H1 (cell line): ENCODE results near the gene LTBP1. TPM values are rescaled to one million over a fixed set of nuclear protein-coding genes. Genes with fewer than 3 reads are reported as not detected.

Experiments
- CTCF ChIA-PET: fragments of 300-600 bp; sonication (Branson Sonifier 250); formaldehyde crosslinking; loops from one replicate; lab custom pipeline; 2021; ENCODE audit not compliant: partially characterized antibody; lab: Charles Lee
- POLR2A ChIA-PET: fragments of 300-600 bp; sonication (Branson Sonifier 250); formaldehyde crosslinking; loops from one replicate; lab custom pipeline; 2021; ENCODE audit warnings: inconsistent platforms; ENCODE audit not compliant: partially characterized antibody; lab: Charles Lee
- DNase-seq, 2 experiments: peaks; one replicate each; pipeline versions ENCODE4 v3.0.0 to v3.0.0-alpha.2; 2010 to 2022; ENCODE audit warnings: low spot score in 2 of 2, low read depth in 1 of 2, mixed read lengths in 1 of 2
- FAIRE-seq: peaks from 2 replicates; lab custom pipeline; 2011; peaks lifted over from hg19 to GRCh38; lab: Jason Lieb, UNC
- H2AFZ ChIP-seq: 2 replicates; pipeline ENCODE4 v1.8.1; 2012; ENCODE audit warnings: low read length, inconsistent platforms
- H2AK5ac ChIP-seq: 2 replicates; pipeline ENCODE4 v1.6.1; 2013; ENCODE audit warnings: low read depth, low read length
- H2BK120ac ChIP-seq: replicated peaks from 2 replicates; pipeline ENCODE3; 2013; ENCODE audit warnings: low read depth, low read length, inconsistent platforms
- H2BK12ac ChIP-seq: 2 replicates; pipeline ENCODE4 v1.6.1; 2013; ENCODE audit warnings: low read depth, low read length
- H2BK15ac ChIP-seq: 2 replicates; pipeline ENCODE4 v1.6.1; 2013; ENCODE audit warnings: low read length
- H2BK20ac ChIP-seq: 2 replicates; pipeline ENCODE4 v1.6.1; 2013; ENCODE audit warnings: low read length
- H2BK5ac ChIP-seq: 2 replicates; pipeline ENCODE4 v1.6.1; 2013; ENCODE audit warnings: low read depth, low read length
- H3K14ac ChIP-seq: 2 replicates; pipeline ENCODE4 v1.6.1; 2013; ENCODE audit warnings: inconsistent platforms; ENCODE audit not compliant: insufficient read length
- H3K18ac ChIP-seq: 2 replicates; pipeline ENCODE4 v1.6.1; 2013; ENCODE audit warnings: low read length; ENCODE audit errors: extremely low read depth
- H3K23ac ChIP-seq: 2 replicates; pipeline ENCODE4 v1.6.1; 2013; ENCODE audit warnings: inconsistent platforms; ENCODE audit not compliant: insufficient read length
- H3K23me2 ChIP-seq: 2 replicates; pipeline ENCODE4 v1.6.1; 2013; ENCODE audit warnings: low read depth, low read length
- H3K27ac ChIP-seq: 2 replicates; pipeline ENCODE4 v1.6.1; 2011; ENCODE audit warnings: low read depth, low read length, inconsistent platforms
- H3K27me3 ChIP-seq, 4 experiments: replicated peaks in 1 of 4; 1 replicate in 1 of 4; 2 replicates in 3 of 4; pipeline versions ENCODE4 v1.6.1 to v1.8.1; 2011 to 2013; ENCODE audit warnings: low read length in 3 of 4, mild to moderate bottlenecking in 3 of 4, inconsistent platforms in 2 of 4, mixed read lengths in 2 of 4, moderate library complexity in 1 of 4; ENCODE audit not compliant: control insufficient read depth in 3 of 4, insufficient read depth in 3 of 4; ENCODE audit errors: extremely low read depth in 1 of 4
- H3K36me3 ChIP-seq, 4 experiments: 2 replicates each; pipeline versions ENCODE4 v1.6.1 to v1.8.1; 2011 to 2013; ENCODE audit warnings: mild to moderate bottlenecking in 4 of 4, low read length in 3 of 4, moderate library complexity in 2 of 4, control low read depth in 1 of 4, inconsistent platforms in 1 of 4; ENCODE audit not compliant: insufficient read depth in 4 of 4, control insufficient read depth in 2 of 4
- H3K4ac ChIP-seq: replicated peaks from 2 replicates; pipeline ENCODE3; 2013; ENCODE audit warnings: low read length, low read depth, mixed read lengths, inconsistent platforms; ENCODE audit not compliant: insufficient read length
- H3K4me1 ChIP-seq, 4 experiments: replicated peaks in 1 of 4; 1 replicate in 1 of 4; 2 replicates in 3 of 4; pipeline versions ENCODE4 v1.6.1 to v1.8.1; 2011 to 2013; ENCODE audit warnings: low read length in 3 of 4, inconsistent platforms in 2 of 4, mixed read lengths in 1 of 4; ENCODE audit not compliant: insufficient read depth in 4 of 4, control insufficient read depth in 3 of 4
- H3K4me2 ChIP-seq, 2 experiments: 2 replicates each; pipeline versions ENCODE4 v1.6.1 to v1.8.1; 2011 to 2013; ENCODE audit warnings: low read depth in 2 of 2, low read length in 2 of 2, control low read depth in 1 of 2, inconsistent platforms in 1 of 2, mild to moderate bottlenecking in 1 of 2; ENCODE audit not compliant: insufficient read depth in 1 of 2
- H3K4me3 ChIP-seq, 4 experiments: fragments of 200-600, 300-600 bp in 1 of 4; sonication (generic), shearing (Covaris generic), sonication (Bioruptor Twin) in 1 of 4; 2 replicates each; pipeline versions ENCODE4 v1.5.1 to v1.8.1; 2011 to 2016; ENCODE audit warnings: low read length in 4 of 4, low read depth in 3 of 4, control low read depth in 2 of 4, inconsistent platforms in 2 of 4, mild to moderate bottlenecking in 2 of 4, mixed read lengths in 1 of 4, moderate library complexity in 1 of 4; ENCODE audit not compliant: insufficient read depth in 2 of 4; ENCODE audit errors: extremely low read depth in 1 of 4
- H3K56ac ChIP-seq: replicated peaks from 2 replicates; pipeline ENCODE3; 2013; ENCODE audit warnings: low read depth, mild to moderate bottlenecking, mixed read lengths, low read length, inconsistent platforms; ENCODE audit not compliant: insufficient read length
- H3K79me1 ChIP-seq: 2 replicates; pipeline ENCODE4 v1.6.1; 2013; ENCODE audit warnings: low read depth, low read length, control low read depth
- H3K79me2 ChIP-seq, 2 experiments: 2 replicates each; pipeline versions ENCODE4 v1.6.1 to v1.8.1; 2012 to 2013; ENCODE audit warnings: low read length in 2 of 2, mild to moderate bottlenecking in 2 of 2, inconsistent platforms in 1 of 2; ENCODE audit not compliant: insufficient read depth in 2 of 2, control insufficient read depth in 1 of 2
- H3K9ac ChIP-seq, 4 experiments: replicated peaks in 1 of 4; 1 replicate in 1 of 4; 2 replicates in 3 of 4; pipeline versions ENCODE4 v1.6.1 to v1.8.1; 2011 to 2013; ENCODE audit warnings: low read depth in 3 of 4, low read length in 3 of 4, control low read depth in 2 of 4, mild to moderate bottlenecking in 2 of 4, moderate library complexity in 2 of 4, inconsistent platforms in 1 of 4; ENCODE audit errors: extremely low read depth in 1 of 4
- H3K9me3 ChIP-seq, 2 experiments: 2 replicates each; pipeline versions ENCODE4 v1.6.1 to v1.8.1; 2012 to 2013; ENCODE audit warnings: mild to moderate bottlenecking in 2 of 2, moderate library complexity in 2 of 2, control low read depth in 1 of 2, inconsistent platforms in 1 of 2, low read depth in 1 of 2, low read length in 1 of 2, mixed read lengths in 1 of 2; ENCODE audit not compliant: insufficient read depth in 2 of 2
- H4K20me1 ChIP-seq, 2 experiments: replicated peaks in 1 of 2; 2 replicates each; pipeline versions ENCODE3 to v1.8.1; 2011 to 2013; ENCODE audit warnings: inconsistent platforms in 2 of 2, low read length in 2 of 2, mild to moderate bottlenecking in 1 of 2; ENCODE audit not compliant: insufficient read depth in 2 of 2, control insufficient read depth in 1 of 2
- H4K5ac ChIP-seq: 2 replicates; pipeline ENCODE4 v1.6.1; 2013; ENCODE audit warnings: low read length, low read depth, mixed read lengths, inconsistent platforms; ENCODE audit not compliant: insufficient read length
- H4K8ac ChIP-seq: 2 replicates; pipeline ENCODE4 v1.8.0; 2013; ENCODE audit warnings: mild to moderate bottlenecking, moderate library complexity, low read length, inconsistent platforms; ENCODE audit not compliant: insufficient read depth; ENCODE audit errors: extremely low read depth
- H4K91ac ChIP-seq: replicated peaks from 2 replicates; pipeline ENCODE3; 2013; ENCODE audit warnings: low read length, mixed read lengths, inconsistent platforms; ENCODE audit not compliant: insufficient read length
- BRCA1 ChIP-seq: IDR thresholded peaks from 2 replicates; pipeline ENCODE4 v1.6.1; 2012; ENCODE audit warnings: low read depth, low read length, improper control_type of control experiment
- TCF12 ChIP-seq: IDR thresholded peaks from 2 replicates; pipeline ENCODE4 v1.6.1; 2011; ENCODE audit warnings: low read depth, mild to moderate bottlenecking, low read length
- WGBS, 2 experiments: shearing (Covaris generic) in 1 of 2; methylation state at CpG; one replicate each; pipeline versions ENCODE4 v1.1.6 to v1.1.7; 2013 to 2015; ENCODE audit warnings: low lambda C conversion rate in 2 of 2, mixed read lengths in 2 of 2, inconsistent platforms in 1 of 2, low coverage in 1 of 2, missing lambda C conversion rate in 1 of 2; ENCODE audit not compliant: insufficient replicate concordance in 2 of 2, insufficient coverage in 1 of 2, insufficient read length in 1 of 2; ENCODE audit errors: extremely low coverage in 1 of 2, missing lambda C conversion rate in 1 of 2; 5-methylcytosine and 5-hydroxymethylcytosine counted together
- polyA plus RNA-seq, 7 experiments: library from polyadenylated mRNA; depleted of rRNA in 3 of 7; stranded (reverse) in 5 of 7; unstranded in 2 of 7; fragments of >200 nt in 5 of 7; fragments of 200-250 nt in 2 of 7; gene quantifications; 1 replicate in 5 of 7; 2 replicates in 1 of 7; 4 replicates in 1 of 7; pipeline versions ENCODE4 v1.2.1 to v1.2.3, GENCODE V29; 2011 to 2013; ENCODE audit warnings: missing spikeins in 2 of 7, mixed read lengths in 2 of 7
- total RNA-seq: library from RNA; stranded (reverse); fragmentation: NEBNext Ultra II Directional; extraction: Animal tissue kit (Norgen Biotek cat#: 25700); gene quantifications from 2 replicates; pipeline ENCODE4 v1.2.1, GENCODE V29; 2021

Gene LTBP1
- total and polyA plus RNA-seq, 2 of the 8 experiments (the other 6 are each of a cell fraction or from before 2014, with no cell fraction given): 15.4 to 24.7 TPM

DNA sequence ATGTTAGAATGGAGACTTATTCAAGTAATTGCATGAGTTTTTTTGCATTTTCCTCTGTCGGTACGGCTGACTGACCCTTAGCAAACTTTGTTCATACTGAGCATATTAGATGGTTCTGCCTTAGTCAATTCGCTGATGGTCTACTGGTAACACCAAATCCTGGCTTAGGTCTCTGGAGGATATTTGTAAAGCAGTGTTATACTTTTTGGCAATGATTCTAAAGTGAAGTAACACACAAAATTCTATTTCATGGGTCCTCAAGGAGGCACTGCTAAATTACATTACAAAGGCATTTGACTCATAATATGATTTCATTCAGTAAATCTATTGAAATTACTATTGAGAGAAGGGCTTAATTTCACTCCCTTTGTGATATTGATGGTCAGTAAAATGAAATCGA lies 282.9 kb downstream of the LTBP1 start:
- Histone ChIP-seq H4K91ac (no peak overlapping the region), H4K5ac (no peak overlapping the region), H2BK15ac (no peak overlapping the region), H4K8ac (no peak overlapping the region), H3K23me2 (no peaks in the 10 kb centered on the region), H2BK120ac (no peak overlapping the region), H3K36me3 (no peaks in the 10 kb centered on the region), H3K4ac (no peak overlapping the region), H3K9me3 (no peaks in the 10 kb centered on the region), H2BK20ac (no peak overlapping the region), H3K4me1 (no peaks in the 10 kb centered on the region), H2BK12ac (no peak overlapping the region), H4K20me1 (no peaks in the 10 kb centered on the region), H3K18ac (no peak overlapping the region), H3K4me2 (no peak overlapping the region), H3K14ac (no peak overlapping the region), H3K79me1 (no peaks in the 10 kb centered on the region), H2AFZ (no peak overlapping the region), H3K27ac (no peak overlapping the region), H3K9ac (no peak overlapping the region), H3K56ac (no peak overlapping the region), H3K27me3 (no peaks in the 10 kb centered on the region), H3K79me2 (no peaks in the 10 kb centered on the region), H3K4me3 (no peak overlapping the region), H2BK5ac (no peak overlapping the region), H3K23ac (no peak overlapping the region), H2AK5ac (no peak overlapping the region)
- DNase-seq (no peak), FAIRE-seq (no peak)
- WGBS, 2 experiments: 92% methylated on average over 4 of the region's 4 CpGs; no CpG with 5 or more reads in 1 of the 2 experiments
- ChIA-PET POLR2A (no interaction called here), CTCF (interaction anchor here (1.6 kb wide), 1 partner anchor 14 kb away, joined by 3 read pairs; no protein-coding TSS in a partner anchor)
- TF ChIP-seq BRCA1 (no peak), TCF12 (no peak)
